Measurements from ENCODE around the gene MTMR11. TPM values are rescaled to one million over a fixed set of nuclear protein-coding genes. Genes with fewer than 3 reads are reported as not detected.

Gene MTMR11
- total RNA-seq: 1 to 10 TPM; 1.0 to 3.0 (median 1.8) TPM
- polyA plus RNA-seq: 1 to 10 TPM in 1 of 3 donors, under 1 TPM in 2; 0.78 to 1.7 (median 0.80) TPM
- long read RNA-seq, donor 1: 0 reads
- long read RNA-seq, donor 2, partial matches to known transcripts: 1 of 3 reads
- long read RNA-seq, donor 2, other reads (novel, unspliced or antisense): 1 of 3 reads

GRCh38 chr1:149936170-149936991 lies at the start of gene MTMR11:
MTMR11 (minus strand) TSS chr1:149936879; CDS start chr1:149936647, 232 bp downstream.
- DNase-seq: no peak
- H3K9me3 ChIP-seq: no peaks in the 10 kb centered on the region
- H3K4me3 ChIP-seq: peak within 1 kb of the TSS; percentile 59
- no peaks in the 10 kb centered on the region for H3K27me3 ChIP-seq (ENCODE audit: insufficient read depth in 3 of 3, low read length in 2 of 3)
- H3K36me3 ChIP-seq (ENCODE audit: insufficient read depth in 1 of 2, low read depth in 1 of 2): no peaks in the 10 kb centered on the region
- peak within 1 kb of the TSS; percentile 59 for H3K27ac ChIP-seq
- peak in 2 of 4 donors; percentile 7 to 35 for ATAC-seq
- peaks cover 32% of the 10 kb centered on the region for H3K4me1 ChIP-seq
- intact Hi-C loops (cut with DNase I): no loop called here
- 13 to 19% (median 17%) methylated on average over 18 of the region's 18 CpGs for WGBS, 3 donors
- no peak for TF ChIP-seq CTCF (IDR thresholded peaks at IDR 0.05)

GRCh38 chr1:149979972-149980540 lies 43.4 kb upstream of the MTMR11 start:
- intact Hi-C loops (cut with DNase I): no loop called here
- WGBS, 3 donors: 80 to 98% (median 81%) methylated on average over 3 of the region's 3 CpGs
- peaks cover 3 to 19% of the 10 kb centered on the region in 2 donors for H3K36me3 ChIP-seq (ENCODE audit: insufficient read depth in 1 of 2, low read depth in 1 of 2)
- no peak overlapping the region for H3K4me3 ChIP-seq
- peaks cover 34% of the 10 kb centered on the region for H3K4me1 ChIP-seq
- no peak for ATAC-seq
- DNase-seq: no peak
- no peaks in the 10 kb centered on the region for H3K27me3 ChIP-seq (ENCODE audit: insufficient read depth in 3 of 3, low read length in 2 of 3)
- no peaks in the 10 kb centered on the region for H3K9me3 ChIP-seq
- TF ChIP-seq CTCF (IDR thresholded peaks at IDR 0.05): no peak
- H3K27ac ChIP-seq: peak overlapping the region; percentile 60

- Histone ChIP-seq H3K27ac (peak overlapping the region; percentile 60), H3K4me1 (peaks cover 34% of the 10 kb centered on the region), H3K36me3 (ENCODE audit: insufficient read depth in 1 of 2, low read depth in 1 of 2) (peaks cover 3 to 26% of the 10 kb centered on the region in 2 donors), H3K4me3 (no peak overlapping the region), H3K9me3 (no peaks in the 10 kb centered on the region), H3K27me3 (ENCODE audit: insufficient read depth in 3 of 3, low read length in 2 of 3) (no peaks in the 10 kb centered on the region)
- WGBS, 3 donors: 85 to 99% (median 93%) methylated on average over 2 of the region's 2 CpGs
- ATAC-seq (no peak), DNase-seq (no peak)
- no peak for TF ChIP-seq CTCF (IDR thresholded peaks at IDR 0.05)
- intact Hi-C loops (cut with DNase I): no loop called here
Observed at GRCh38 chr1:149979245-149979971, 42.7 kb upstream of the MTMR11 start.

- no peaks in the 10 kb centered on the region for H3K9me3 ChIP-seq
- no peak for DNase-seq
- H3K4me3 ChIP-seq: no peak overlapping the region
- intact Hi-C loops (cut with DNase I): no loop called here
- peaks cover 34% of the 10 kb centered on the region for H3K4me1 ChIP-seq
- no peaks in the 10 kb centered on the region for H3K27me3 ChIP-seq (ENCODE audit: insufficient read depth in 3 of 3, low read length in 2 of 3)
- H3K27ac ChIP-seq: peak overlapping the region; percentile 60
- no peak for TF ChIP-seq CTCF (IDR thresholded peaks at IDR 0.05)
- H3K36me3 ChIP-seq (ENCODE audit: insufficient read depth in 1 of 2, low read depth in 1 of 2): peaks cover 3 to 34% of the 10 kb centered on the region in 2 donors
- WGBS, 3 donors: 7 to 16% (median 15%) methylated on average over 1 of the region's 1 CpG
- peak in 1 of 4 donors; percentile 32 for ATAC-seq
Observed at GRCh38 chr1:149978547-149979023, 41.9 kb upstream of the MTMR11 start.
